Activated CD8-positive, alpha-beta memory T cell treated with anti-CD3 and anti-CD28 coated beads for 24 hours (primary cell): Measurements from ENCODE around the gene DPP8.
"Not testable (repeated sequence)": the region's sequence is repeated elsewhere in the genome, so short reads cannot be mapped to it uniquely, and the experiment has no call there.

Experiments
- DNase-seq: peaks from one replicate; pipeline ENCODE4 v3.0.0-alpha.2; 2020

The DPP8 gene

GRCh38 chr15:65521350-65521749, 3.9 kb upstream of the DPP8 start:
- no peak for DNase-seq

GRCh38 chr15:65518633-65519285, 1.3 kb upstream of the DPP8 start:
- DNase-seq = no peak

DNA sequence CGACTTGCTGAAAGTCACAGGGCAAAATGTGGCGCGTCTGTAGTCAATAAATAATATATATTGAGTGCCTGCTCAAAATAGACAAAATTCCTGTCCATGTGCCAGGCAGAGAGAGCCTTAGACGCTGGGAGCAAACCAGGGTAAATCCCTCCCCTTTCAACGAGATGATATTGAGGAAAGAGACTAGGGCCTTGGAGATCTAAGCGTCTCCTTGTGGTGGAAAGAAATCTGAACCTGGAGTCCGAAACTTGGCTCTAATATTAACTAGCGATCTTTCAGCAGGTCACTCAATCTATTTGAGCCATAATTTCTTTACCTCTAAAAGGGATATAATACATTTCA, 348 bp upstream of the DPP8 start:
- DNase-seq = no peak

DNA sequence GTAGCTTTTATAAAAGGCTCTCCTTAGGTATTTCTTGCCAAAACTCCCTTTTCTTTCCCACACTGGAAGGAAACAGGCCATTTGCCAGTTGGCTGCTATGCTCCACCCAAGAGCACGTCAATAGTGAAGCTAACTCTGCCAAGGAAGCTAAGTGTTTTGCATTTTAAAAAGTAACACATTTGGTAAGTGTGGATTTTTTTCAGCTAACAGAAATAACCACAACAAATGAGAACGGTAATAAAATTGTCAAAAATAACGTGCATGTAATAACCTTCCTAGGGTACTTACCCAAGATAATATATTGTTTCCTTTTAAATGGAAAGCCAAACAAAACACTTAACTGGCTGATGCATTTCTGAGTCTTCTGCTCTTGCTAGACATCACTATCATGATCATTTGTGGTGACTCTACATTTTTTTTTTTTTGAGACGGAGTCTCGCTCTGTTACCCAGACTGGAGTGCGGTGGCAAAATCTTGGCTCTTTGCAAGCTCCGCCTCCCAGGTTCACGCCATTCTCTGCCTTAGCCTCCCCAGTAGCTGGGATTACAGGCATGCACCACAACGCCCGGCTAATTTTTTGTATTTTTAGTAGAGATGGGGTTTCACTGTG, 4.6 kb downstream of the DPP8 start:
- DNase-seq = no peak

DNA sequence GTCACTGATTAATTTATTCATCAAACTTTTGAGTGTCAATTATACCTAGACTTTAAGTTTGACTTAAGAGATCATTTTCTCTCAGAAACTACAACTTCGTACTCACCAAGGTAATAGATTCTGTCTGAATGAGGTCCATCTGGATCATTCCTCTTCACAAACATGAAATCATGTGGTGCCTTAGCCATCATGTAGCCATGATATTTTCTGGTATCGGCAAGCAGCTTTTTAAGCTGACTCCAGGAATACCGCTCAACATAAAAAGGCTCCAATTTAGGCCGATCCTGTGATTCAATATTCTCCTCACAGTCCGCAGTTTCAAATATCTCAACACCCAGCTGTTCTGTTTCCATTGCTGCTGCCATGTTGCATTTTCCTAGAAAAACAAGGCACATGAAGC, 5.3 kb downstream of the DPP8 start:
- no peak for DNase-seq

DNA sequence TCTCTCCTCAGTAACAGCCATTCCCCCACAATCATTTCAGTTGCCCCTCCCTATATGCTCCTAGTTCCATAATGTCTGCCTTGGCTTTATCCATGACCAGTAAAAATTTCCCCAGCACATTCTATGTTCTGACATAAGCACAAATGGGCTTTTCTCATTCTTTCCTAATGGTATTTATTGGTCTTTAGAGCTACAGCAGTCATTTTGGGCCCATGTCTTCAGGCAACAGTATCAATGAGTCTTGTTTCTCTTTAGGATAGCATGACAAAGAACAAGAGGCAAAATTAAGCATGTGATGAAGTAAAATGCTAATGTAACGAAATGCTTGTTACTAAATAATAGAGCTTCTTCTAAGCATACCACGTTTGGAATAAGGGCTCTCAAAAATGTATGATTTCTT, 8.2 kb downstream of the DPP8 start:
- no peak for DNase-seq

GRCh38 chr15:65494076-65494475, 23.4 kb downstream of the DPP8 start:
- no peak for DNase-seq

- DNase-seq = no peak
These were observed 32.6 kb downstream of the DPP8 start for GRCh38 chr15:65484876-65485275.

GRCh38 chr15:65476903-65477302, 40.6 kb downstream of the DPP8 start:
- DNase-seq = no peak

DNA sequence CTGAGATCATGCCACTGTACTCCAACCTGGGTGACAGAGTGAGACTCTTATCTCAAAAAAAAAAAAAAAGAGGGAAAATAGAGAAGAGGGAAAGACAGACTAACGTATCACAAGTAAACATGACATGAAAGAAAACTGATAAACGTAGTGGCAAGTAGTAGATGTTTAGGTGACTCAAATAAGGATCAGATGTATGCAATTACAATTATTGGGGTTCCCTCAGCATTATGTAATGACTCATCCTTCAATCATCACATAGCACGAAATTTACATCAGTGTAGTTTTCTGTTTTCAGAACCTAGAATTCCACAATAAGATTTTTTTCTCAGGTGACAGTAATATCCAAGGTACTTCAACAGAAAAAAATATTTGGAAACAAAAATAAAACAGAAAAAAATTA, 46.6 kb downstream of the DPP8 start:
- DNase-seq = no peak

- no peak for DNase-seq
These were observed 49.1 kb downstream of the DPP8 start for GRCh38 chr15:65468229-65468909.

DNA sequence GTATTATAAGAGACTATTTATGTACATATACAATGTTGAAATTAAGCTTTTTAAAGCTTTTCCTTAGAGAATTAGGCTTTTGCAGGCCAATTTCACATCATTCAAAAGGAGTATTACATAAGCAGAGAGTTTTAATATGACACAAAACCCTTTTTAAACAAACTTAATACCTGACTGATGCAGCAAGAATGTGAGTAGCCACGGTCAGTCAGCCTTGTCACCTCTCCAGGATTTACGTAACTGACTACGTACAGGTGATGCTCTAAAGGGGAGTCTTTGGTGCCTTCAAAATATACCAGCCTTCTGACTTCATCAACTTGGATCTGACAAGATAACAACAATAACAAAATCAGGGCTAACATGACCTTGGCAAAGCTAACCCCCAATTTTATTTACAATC, 50.6 kb downstream of the DPP8 start:
- DNase-seq = no peak

DNA sequence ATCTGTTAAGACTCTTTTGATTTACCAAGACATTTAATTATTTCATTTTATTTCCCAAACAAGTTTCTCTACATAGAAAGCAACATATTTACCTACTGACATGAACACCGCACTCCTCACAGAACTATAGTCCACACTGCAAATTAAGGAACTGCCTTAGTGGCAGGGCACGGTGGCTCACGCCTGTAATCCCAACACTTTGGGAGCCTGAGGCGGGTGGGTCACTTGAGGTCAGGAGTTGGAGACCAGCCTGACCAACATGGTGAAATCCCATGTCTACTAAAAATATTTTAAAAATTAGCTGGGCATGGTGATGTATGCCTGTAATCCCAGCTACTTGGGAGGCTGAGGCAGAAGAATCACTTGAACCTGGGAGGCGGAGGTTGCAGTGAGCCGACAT, 54.4 kb downstream of the DPP8 start:
- not testable (repeated sequence) for DNase-seq

GRCh38 chr15:65460741-65461347, 56.6 kb downstream of the DPP8 start:
- no peak for DNase-seq

GRCh38 chr15:65455256-65455655, 62.2 kb downstream of the DPP8 start:
- DNase-seq = not testable (repeated sequence)

GRCh38 chr15:65451989-65452388, 65.5 kb downstream of the DPP8 start:
- DNase-seq = no peak

- no peak for DNase-seq
These were observed 66.9 kb downstream of the DPP8 start for GRCh38 chr15:65450556-65450955.

DNA sequence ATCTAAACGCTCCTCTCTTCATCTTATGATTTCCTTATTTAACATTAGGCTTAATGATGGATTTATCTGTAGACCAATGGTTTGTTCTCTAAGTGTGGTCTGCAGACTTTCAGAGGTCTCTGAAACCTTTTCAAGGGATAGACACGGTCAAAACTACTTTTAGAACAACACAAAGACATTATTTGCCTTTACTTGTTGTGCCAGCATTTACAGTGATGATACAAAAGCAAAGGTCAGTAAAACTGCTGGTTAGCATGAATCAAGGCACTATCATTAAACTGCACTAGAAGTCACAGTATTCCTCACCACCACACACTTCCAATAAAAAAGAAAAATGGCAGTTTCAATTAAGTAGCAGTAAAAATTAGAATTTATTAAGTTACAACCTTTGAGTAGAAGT, 70.3 kb downstream of the DPP8 start:
- no peak for DNase-seq

- DNase-seq = no peak
These were observed 83.3 kb downstream of the DPP8 start for GRCh38 chr15:65434201-65434600.

GRCh38 chr15:65431731-65432130, 85.8 kb downstream of the DPP8 start:
- peak; percentile 28 for DNase-seq

GRCh38 chr15:65426216-65426853, 91.2 kb downstream of the DPP8 start:
- peak; percentile 38 for DNase-seq

GRCh38 chr15:65424683-65425082, 92.8 kb downstream of the DPP8 start:
- no peak for DNase-seq

GRCh38 chr15:65423976-65424679, 93.4 kb downstream of the DPP8 start:
- DNase-seq = no peak
